ENCODE measurements around the gene SELENOH. TPM values are rescaled to one million over a fixed set of nuclear protein-coding genes. Genes with fewer than 3 reads are reported as not detected.

SELENOH gene
- total RNA-seq, 2 experiments from 2014 or later = 148 to 162 TPM

GRCh38 chr11:57788703-57789088 is 47.4 kb downstream of the SELENOH start:
- H3K9me3 Mint-ChIP-seq = no peaks in the 10 kb centered on the region
- ChIA-PET CTCF (interaction anchor here (1.3 to 2.7 kb wide), 2 partner anchors 12 to 38 kb away, joined by 3 to 8 read pairs; no protein-coding TSS in a partner anchor), POLR2A (no interaction called here)
- no peak overlapping the region for H3K27ac Mint-ChIP-seq
- no peaks in the 10 kb centered on the region for H3K27me3 Mint-ChIP-seq
- no peaks in the 10 kb centered on the region for H3K36me3 Mint-ChIP-seq (ENCODE audit: low read depth)
- H3K4me1 Mint-ChIP-seq = peaks cover 30% of the 10 kb centered on the region
- DNase-seq = no peak
- no peak overlapping the region for H3K4me3 Mint-ChIP-seq

DNA sequence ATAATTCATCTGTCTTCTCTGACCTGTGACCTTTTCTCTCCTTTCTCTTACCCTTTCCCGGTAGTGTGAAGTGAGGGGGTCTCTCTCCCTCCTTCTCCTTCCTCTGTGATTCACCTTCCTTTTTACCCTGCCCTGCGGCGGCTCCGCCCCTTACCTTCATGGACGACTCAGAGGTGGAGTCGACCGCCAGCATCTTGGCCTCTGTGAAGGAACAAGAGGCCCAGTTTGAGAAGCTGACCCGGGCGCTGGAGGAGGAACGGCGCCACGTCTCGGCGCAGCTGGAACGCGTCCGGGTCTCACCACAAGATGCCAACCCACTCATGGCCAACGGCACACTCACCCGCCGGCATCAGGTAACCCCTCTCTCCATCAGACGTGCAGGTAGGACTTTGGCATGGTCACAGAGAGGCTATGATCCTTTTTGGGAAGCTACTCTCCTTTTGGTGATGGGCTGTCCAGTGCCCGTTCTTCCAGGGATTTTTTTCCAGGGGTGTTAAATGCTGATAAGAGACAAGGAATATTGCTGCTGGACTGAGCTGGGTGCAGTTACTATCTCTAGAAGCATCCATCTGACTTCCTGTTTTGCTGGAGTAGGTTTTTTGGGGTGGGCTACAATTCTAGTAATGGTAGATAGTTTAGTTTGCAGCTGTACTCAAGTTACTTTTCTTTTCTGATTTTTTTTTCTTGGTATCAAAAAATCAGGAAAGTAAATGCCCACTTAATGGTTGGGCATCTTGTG is 50.2 kb downstream of the SELENOH start:
- POLR2A ChIA-PET = interaction anchor here (5.9 kb wide), 1 partner anchor 50 kb away, joined by 35 read pairs; the partner anchor contains the start of gene SELENOH
- Mint-ChIP-seq H3K27me3 (no peaks in the 10 kb centered on the region), H3K9me3 (no peaks in the 10 kb centered on the region), H3K27ac (peak overlapping the region; percentile 89), H3K4me1 (peaks cover 41% of the 10 kb centered on the region), H3K4me3 (no peak overlapping the region), H3K36me3 (ENCODE audit: low read depth) (peaks cover 10% of the 10 kb centered on the region)
- CTCF ChIA-PET = interaction anchor here (1.1 to 1.4 kb wide), 3 partner anchors 9 to 150 kb away, joined by 3 to 5 read pairs (median 4); partner anchors contain the start of gene SELENOH
- no peak for DNase-seq

- peaks cover 41% of the 10 kb centered on the region for H3K4me1 Mint-ChIP-seq
- ChIA-PET POLR2A (interaction anchor here (1.0 to 5.9 kb wide), 2 partner anchors 9 to 50 kb away, joined by 3 to 35 read pairs; partner anchors contain the start of gene SELENOH), CTCF (interaction anchor here (0.6 to 1.4 kb wide), 4 partner anchors 8 to 151 kb away, joined by 3 to 5 read pairs (median 4); partner anchors contain the start of genes BTBD18 and SELENOH)
- H3K27me3 Mint-ChIP-seq = no peaks in the 10 kb centered on the region
- peaks cover 13% of the 10 kb centered on the region for H3K36me3 Mint-ChIP-seq (ENCODE audit: low read depth)
- H3K4me3 Mint-ChIP-seq = peak overlapping the region; percentile 54
- peak overlapping the region; percentile 89 for H3K27ac Mint-ChIP-seq
- H3K9me3 Mint-ChIP-seq = no peaks in the 10 kb centered on the region
- DNase-seq = peak; percentile 89
Observed at GRCh38 chr11:57792060-57792541, 50.8 kb downstream of the SELENOH start.

GRCh38 chr11:57792870-57793269 is 51.6 kb downstream of the SELENOH start:
- Mint-ChIP-seq H3K36me3 (ENCODE audit: low read depth) (peaks cover 13% of the 10 kb centered on the region), H3K4me1 (peaks cover 41% of the 10 kb centered on the region), H3K9me3 (no peaks in the 10 kb centered on the region), H3K4me3 (peak overlapping the region; percentile 23), H3K27ac (peak overlapping the region; percentile 58), H3K27me3 (no peaks in the 10 kb centered on the region)
- DNase-seq = no peak
- ChIA-PET CTCF (interaction anchor here (0.6 to 1.4 kb wide), 2 partner anchors 8 to 42 kb away, joined by 3 to 5 read pairs; partner anchors contain the start of gene BTBD18), POLR2A (interaction anchor here (1.0 to 5.9 kb wide), 2 partner anchors 8 to 51 kb away, joined by 3 to 35 read pairs; partner anchors contain the start of gene SELENOH)

Other genes starting within 250 kb of the SELENOH start
- 10 to 100 TPM; 29.9 to 31.7 TPM for gene SLC43A1, start 225.8 kb upstream of the SELENOH start, total RNA-seq
- 10 to 100 TPM; 82.4 to 86.1 TPM for gene TIMM10, start 210.7 kb upstream of the SELENOH start, total RNA-seq
- not detected for gene SMTNL1, start 203.9 kb upstream of the SELENOH start, total RNA-seq
- 100 to 1,000 TPM; 281 to 285 TPM for gene UBE2L6, start 173.8 kb upstream of the SELENOH start, total RNA-seq
- under 1 TPM; 0.55 to 0.93 TPM for gene SERPING1, start 143.8 kb upstream of the SELENOH start, total RNA-seq
- 1 to 10 TPM; 1.5 to 2.2 TPM for gene YPEL4, start 91.6 kb upstream of the SELENOH start, total RNA-seq
- gene CLP1, start 83.7 kb upstream of the SELENOH start, total RNA-seq = 10 to 100 TPM; 14.8 to 17.5 TPM
- gene ZDHHC5, start 73.4 kb upstream of the SELENOH start, total RNA-seq = 10 to 100 TPM; 77.6 to 86.6 TPM
- gene MED19, start 29.3 kb upstream of the SELENOH start, total RNA-seq = 10 to 100 TPM; 13.9 to 14.1 TPM
- gene TMX2, start 28.9 kb upstream of the SELENOH start, total RNA-seq = 10 to 100 TPM; 47.0 to 53.6 TPM
- not detected for gene BTBD18, start 10.3 kb downstream of the SELENOH start, total RNA-seq
- gene CTNND1, start 20.3 kb downstream of the SELENOH start, total RNA-seq = 1 to 10 TPM; 2.4 to 4.5 TPM

All from activated CD4-positive, alpha-beta memory T cell treated with anti-CD3 and anti-CD28 coated beads, Interleukin-2, amount 10 ng/mL, durations not matched to agents 7 days and 5 days (primary cell).